ENCODE measurements around the gene LATS2.
"Not testable (repeated sequence)": the region's sequence is repeated elsewhere in the genome, so short reads cannot be mapped to it uniquely, and the experiment has no call there.

The LATS2 gene

GRCh38 chr13:20960663-20961309 lies 100.6 kb downstream of the LATS2 start:
- DNase-seq (ENCODE audit: low read depth in 2 of 2) = no peak

- not testable (repeated sequence) for DNase-seq (ENCODE audit: low read depth in 2 of 2)
These were observed 104.3 kb downstream of the LATS2 start for GRCh38 chr13:20957049-20957620.

- no peak for DNase-seq (ENCODE audit: low read depth in 2 of 2)
These were observed 105.9 kb downstream of the LATS2 start for GRCh38 chr13:20955496-20955895.

GRCh38 chr13:20953245-20953931 lies 108.0 kb downstream of the LATS2 start:
- no peak for DNase-seq (ENCODE audit: low read depth in 2 of 2)

DNA sequence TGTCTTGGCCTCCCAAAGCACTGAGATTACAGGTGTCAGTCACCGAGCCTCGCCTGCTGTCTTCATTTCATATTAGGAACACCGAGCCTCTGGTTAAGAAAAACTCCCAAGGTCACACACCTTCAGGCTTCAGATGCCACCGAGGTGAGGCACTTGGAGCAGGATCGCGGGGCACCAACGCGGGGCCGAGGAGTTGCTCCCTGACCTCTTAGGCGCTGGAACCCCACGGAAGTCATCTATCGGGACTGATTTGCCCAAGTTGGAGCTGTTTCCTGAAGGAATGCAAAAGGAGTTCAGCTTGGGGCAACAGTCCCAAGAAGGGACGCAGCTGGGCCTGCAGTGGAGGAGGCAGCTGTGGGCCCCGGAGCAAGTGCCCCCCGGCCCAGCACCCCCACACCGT lies 108.5 kb downstream of the LATS2 start:
- no peak for DNase-seq (ENCODE audit: low read depth in 2 of 2)

- not testable (repeated sequence) for DNase-seq (ENCODE audit: low read depth in 2 of 2)
These were observed 113.4 kb downstream of the LATS2 start for GRCh38 chr13:20948001-20948400.

DNA sequence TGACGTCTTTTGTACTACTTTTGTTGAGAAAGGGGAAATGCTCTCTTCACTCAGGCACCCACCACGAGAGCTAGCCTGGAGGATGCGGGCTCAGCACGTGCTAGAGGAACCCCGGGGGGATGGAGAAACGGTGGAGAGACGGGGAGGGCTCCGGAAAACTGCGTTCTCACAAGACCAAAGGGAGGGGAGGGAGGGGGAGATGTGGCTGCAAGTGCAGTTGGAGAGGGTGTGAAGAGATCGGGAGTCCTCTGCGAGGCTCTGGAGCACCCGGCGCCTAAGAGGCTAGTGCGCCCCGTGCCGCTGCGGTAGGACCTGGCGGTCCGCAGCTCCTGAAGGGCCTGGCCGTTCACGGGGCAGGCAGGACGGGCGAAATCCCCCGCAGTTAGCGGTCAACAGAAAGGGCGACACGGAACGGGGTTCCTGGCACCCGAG lies 115.4 kb downstream of the LATS2 start:
- DNase-seq (ENCODE audit: low read depth in 2 of 2) = no peak

DNA sequence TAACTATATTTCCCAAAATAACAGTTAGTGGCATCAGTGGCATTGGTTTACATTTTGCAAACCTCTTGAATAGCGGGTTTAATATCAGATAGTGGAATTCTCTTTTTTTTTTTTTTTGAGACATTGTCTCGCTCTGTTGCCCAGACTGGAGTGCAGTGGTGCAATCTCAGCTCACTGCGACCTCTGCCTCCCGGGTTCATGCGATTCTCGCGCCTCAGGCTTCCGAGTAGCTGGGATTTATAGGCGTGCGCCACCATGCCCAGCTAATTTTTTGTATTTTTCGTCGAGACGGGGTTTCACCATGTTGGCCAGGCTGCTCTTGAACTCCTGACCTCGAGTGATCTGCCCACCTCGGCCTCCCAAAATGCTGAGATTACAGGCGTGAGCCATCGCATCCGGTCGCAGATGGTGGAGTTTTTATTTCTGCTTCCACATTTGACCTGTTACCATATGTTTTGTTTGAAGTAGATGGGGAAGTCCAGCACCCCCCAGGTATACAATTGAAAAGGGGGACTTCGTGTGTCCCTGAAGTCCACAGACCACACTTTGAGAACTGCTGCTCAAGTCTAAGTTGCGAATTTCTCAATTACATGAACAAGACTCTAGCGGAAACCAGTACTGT lies 118.3 kb downstream of the LATS2 start:
- no peak for DNase-seq (ENCODE audit: low read depth in 2 of 2)

GRCh38 chr13:20940511-20940910 lies 120.9 kb downstream of the LATS2 start:
- DNase-seq (ENCODE audit: low read depth in 2 of 2) = not testable (repeated sequence)

GRCh38 chr13:20940083-20940482 lies 121.3 kb downstream of the LATS2 start:
- peak; percentile 12 for DNase-seq (ENCODE audit: low read depth in 2 of 2)

- DNase-seq (ENCODE audit: low read depth in 2 of 2) = no peak
These were observed 121.7 kb downstream of the LATS2 start for GRCh38 chr13:20939662-20940061.

DNA sequence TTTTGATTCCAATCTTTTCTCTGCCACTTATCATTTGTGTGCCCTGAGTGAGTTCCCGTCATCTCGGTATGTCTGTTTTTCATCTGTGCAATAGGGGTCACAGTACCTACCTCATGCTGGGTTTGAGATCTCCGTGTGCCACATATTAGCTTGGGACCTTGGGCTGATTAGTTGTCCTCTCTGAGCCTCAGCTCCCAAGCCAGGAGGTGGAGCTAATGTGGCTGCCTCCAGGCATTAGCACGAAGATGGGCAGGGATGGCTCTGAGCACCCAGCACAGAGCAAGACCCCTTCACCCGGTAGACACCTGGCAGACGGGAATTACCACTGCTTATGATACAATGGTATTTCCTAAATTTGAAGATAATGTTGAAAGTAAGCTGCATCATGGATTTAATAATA lies 123.1 kb downstream of the LATS2 start:
- DNase-seq (ENCODE audit: low read depth in 2 of 2) = no peak

DNA sequence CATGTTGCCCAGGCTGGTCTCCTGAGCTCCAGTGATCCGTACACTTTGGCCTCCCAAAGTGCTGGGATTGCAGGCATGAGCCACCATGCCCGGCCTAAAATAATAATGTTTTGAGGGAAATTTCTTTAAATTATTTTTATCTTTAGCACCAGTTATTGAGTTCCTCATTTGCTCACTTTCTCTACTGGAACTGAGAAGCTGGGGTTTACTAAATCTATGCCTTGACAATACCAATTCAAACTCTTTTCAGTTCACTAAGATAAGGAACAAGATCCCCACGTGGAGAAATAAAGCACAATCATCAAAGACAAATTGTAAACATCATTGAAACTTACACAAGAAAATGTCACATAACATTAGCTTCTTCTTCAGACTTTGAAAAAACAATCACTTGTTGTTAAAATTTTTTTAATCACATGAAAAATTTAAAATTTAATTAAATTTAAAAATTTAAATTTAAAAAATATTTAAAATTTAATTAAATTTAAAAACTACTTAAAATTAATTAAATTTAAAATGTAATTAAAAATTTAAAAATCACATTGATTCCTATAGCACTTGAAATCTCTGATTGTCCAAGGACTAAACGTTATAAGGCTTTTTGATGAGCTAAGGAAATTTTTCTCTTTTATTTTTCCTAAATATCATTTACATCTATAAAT lies 133.7 kb downstream of the LATS2 start:
- DNase-seq (ENCODE audit: low read depth in 2 of 2) = no peak

- DNase-seq (ENCODE audit: low read depth in 2 of 2) = not testable (repeated sequence)
These were observed 136.0 kb downstream of the LATS2 start for GRCh38 chr13:20925395-20925790.

- peak; percentile 35 to 46 for DNase-seq (ENCODE audit: low read depth in 2 of 2)
These were observed 136.5 kb downstream of the LATS2 start for GRCh38 chr13:20924758-20925394.

- no peak for DNase-seq (ENCODE audit: low read depth in 2 of 2)
These were observed 138.1 kb downstream of the LATS2 start for GRCh38 chr13:20923272-20923671.
